Common myeloid progenitor, CD34-positive (primary cell): ENCODE measurements around the gene PIK3C2A.
A peak's percentile ranks its signal among the peaks of the same experiment; 100 is the strongest.

Source experiments
- CTCF ChIA-PET: fragments of 350-600 bp; sonication (Branson Sonifier 250); formaldehyde crosslinking; loops from one replicate; lab custom pipeline; 2021; ENCODE audit warnings: antibody characterized with exemption; lab: Charles Lee
- POLR2A ChIA-PET: fragments of 350-600 bp; sonication (Branson Sonifier 250); formaldehyde crosslinking; loops from one replicate; lab custom pipeline; 2021; ENCODE audit warnings: antibody characterized with exemption; lab: Charles Lee
- DNase-seq, 3 donors: peaks; one replicate each; pipeline versions ENCODE4 v3.0.0 to v3.0.0-alpha.2; 2013
- H3K27ac ChIP-seq, 2 experiments: 1 replicate in 1 of 2; 2 replicates in 1 of 2; pipeline ENCODE4 v1.7.0; 2013; ENCODE audit warnings: inconsistent platforms in 2 of 2, low read length in 2 of 2, mild to moderate bottlenecking in 2 of 2, low read depth in 1 of 2, moderate library complexity in 1 of 2; ENCODE audit not compliant: severe bottlenecking in 2 of 2, insufficient read depth in 1 of 2, poor library complexity in 1 of 2
- H3K27me3 ChIP-seq, 5 experiments: replicated peaks in 2 of 5; 1 replicate in 3 of 5; 2 replicates in 2 of 5; pipeline versions ENCODE4 v1.6.1 to v1.7.0; 2013; ENCODE audit warnings: low read length in 4 of 5, mild to moderate bottlenecking in 2 of 5, moderate library complexity in 2 of 5, inconsistent platforms in 1 of 5; ENCODE audit not compliant: insufficient read depth in 5 of 5, control insufficient read depth in 4 of 5
- H3K36me3 ChIP-seq, 4 experiments: 1 replicate in 2 of 4; 2 replicates in 2 of 4; pipeline versions ENCODE4 v1.6.1 to v1.7.0; 2013; ENCODE audit warnings: low read length in 3 of 4, control low read depth in 1 of 4, mild to moderate bottlenecking in 1 of 4; ENCODE audit not compliant: control insufficient read depth in 4 of 4, insufficient read depth in 4 of 4
- H3K4me1 ChIP-seq, 4 experiments: 1 replicate in 3 of 4; 2 replicates in 1 of 4; pipeline versions ENCODE4 v1.6.1 to v1.7.1; 2013; ENCODE audit warnings: low read length in 3 of 4, mild to moderate bottlenecking in 3 of 4, control low read depth in 1 of 4, inconsistent platforms in 1 of 4, moderate library complexity in 1 of 4; ENCODE audit not compliant: control insufficient read depth in 4 of 4, insufficient read depth in 4 of 4; ENCODE audit errors: control extremely low read depth in 1 of 4
- H3K4me3 ChIP-seq, 7 experiments: 1 replicate in 4 of 7; 2 replicates in 3 of 7; pipeline versions ENCODE4 v1.5.1 to v1.7.0; 2013; ENCODE audit warnings: mild to moderate bottlenecking in 7 of 7, low read length in 6 of 7, moderate library complexity in 6 of 7, inconsistent platforms in 2 of 7, low read depth in 2 of 7, control low read depth in 1 of 7; ENCODE audit not compliant: insufficient read depth in 4 of 7, control insufficient read depth in 1 of 7; ENCODE audit errors: extremely low read depth in 1 of 7
- H3K9me3 ChIP-seq, 5 experiments: 1 replicate in 4 of 5; 2 replicates in 1 of 5; pipeline versions ENCODE4 v1.6.1 to v1.7.1; 2013; ENCODE audit warnings: low read length in 4 of 5, mild to moderate bottlenecking in 2 of 5, inconsistent platforms in 1 of 5, low read depth in 1 of 5, moderate library complexity in 1 of 5; ENCODE audit not compliant: control insufficient read depth in 4 of 5, insufficient read depth in 2 of 5; ENCODE audit errors: control extremely low read depth in 1 of 5
- WGBS: methylation state at CpG from one replicate; pipeline ENCODE4 v1.1.5; 2013; ENCODE audit not compliant: insufficient coverage; 5-methylcytosine and 5-hydroxymethylcytosine counted together

PIK3C2A gene

GRCh38 chr11:17197431-17197898, 10.3 kb downstream of the PIK3C2A start:
- POLR2A ChIA-PET, result interaction anchor here (0.6 kb wide), 1 partner anchor 9 kb away, joined by 3 read pairs; no protein-coding TSS in a partner anchor
- DNase-seq, result no peak
- peaks cover 7 to 20% (median 13%) of the 10 kb centered on the region in 4 experiments for H3K36me3 ChIP-seq
- no peaks in the 10 kb centered on the region for H3K27me3 ChIP-seq
- no peak overlapping the region for H3K27ac ChIP-seq
- CTCF ChIA-PET, result interaction anchor here (1.2 to 2.0 kb wide), 2 partner anchors 11 to 78 kb away, joined by 4 to 6 read pairs; no protein-coding TSS in a partner anchor
- no peaks in the 10 kb centered on the region for H3K4me1 ChIP-seq
- H3K9me3 ChIP-seq, result peaks cover 0 to 11% (median 0%) of the 10 kb centered on the region in 5 experiments
- H3K4me3 ChIP-seq, result no peak overlapping the region

- ChIA-PET CTCF (interaction anchor here (1.8 kb wide), 1 partner anchor 19 kb away, joined by 3 read pairs; the partner anchor contains the start of gene PIK3C2A), POLR2A (interaction anchor here (0.6 to 1.3 kb wide), 2 partner anchors 18 to 22 kb away, joined by 3 to 7 read pairs; no protein-coding TSS in a partner anchor)
- H3K9me3 ChIP-seq, result peaks cover 0 to 8% (median 0%) of the 10 kb centered on the region in 5 experiments
- no peak overlapping the region for H3K4me3 ChIP-seq
- H3K4me1 ChIP-seq, result no peaks in the 10 kb centered on the region
- no peaks in the 10 kb centered on the region for H3K27me3 ChIP-seq
- peaks cover 9 to 27% (median 18%) of the 10 kb centered on the region in 4 experiments for H3K36me3 ChIP-seq
- H3K27ac ChIP-seq, result no peak overlapping the region
- DNase-seq, result no peak
- 92% methylated on average over 1 of the region's 2 CpGs for WGBS
These were observed 19.1 kb downstream of the PIK3C2A start for GRCh38 chr11:17188675-17189074.

GRCh38 chr11:17186932-17187692, 20.7 kb downstream of the PIK3C2A start:
- H3K9me3 ChIP-seq, result no peaks in the 10 kb centered on the region
- DNase-seq, result peak; percentile 49 to 79 (median 58)
- 100% methylated on average over 3 of the region's 3 CpGs for WGBS
- POLR2A ChIA-PET, result no interaction called here
- no peaks in the 10 kb centered on the region for H3K27me3 ChIP-seq
- no peaks in the 10 kb centered on the region for H3K4me1 ChIP-seq
- H3K36me3 ChIP-seq, result peaks cover 7 to 14% (median 11%) of the 10 kb centered on the region in 4 experiments
- H3K4me3 ChIP-seq, result no peak overlapping the region
- CTCF ChIA-PET, result interaction anchor here (1.0 to 2.2 kb wide), 3 partner anchors 8 to 22 kb away, joined by 3 to 6 read pairs (median 4); no protein-coding TSS in a partner anchor
- H3K27ac ChIP-seq, result no peak overlapping the region

- Histone ChIP-seq H3K27ac (no peak overlapping the region), H3K4me3 (no peak overlapping the region), H3K36me3 (peaks cover 3 to 11% (median 6%) of the 10 kb centered on the region in 4 experiments), H3K4me1 (no peaks in the 10 kb centered on the region), H3K27me3 (no peaks in the 10 kb centered on the region), H3K9me3 (no peaks in the 10 kb centered on the region)
- POLR2A ChIA-PET, result no interaction called here
- DNase-seq, result no peak
- 95% methylated on average over 2 of the region's 2 CpGs for WGBS
- CTCF ChIA-PET, result interaction anchor here (2.2 kb wide), 1 partner anchor 10 kb away, joined by 6 read pairs; no protein-coding TSS in a partner anchor
These were observed 21.8 kb downstream of the PIK3C2A start for GRCh38 chr11:17185938-17186337.

GRCh38 chr11:17184882-17185587, 22.8 kb downstream of the PIK3C2A start:
- WGBS, result no CpG with 5 or more reads among the region's 2 CpGs
- no peak overlapping the region for H3K27ac ChIP-seq
- H3K27me3 ChIP-seq, result no peaks in the 10 kb centered on the region
- ChIA-PET POLR2A (no interaction called here), CTCF (interaction anchor here (2.2 kb wide), 1 partner anchor 11 kb away, joined by 6 read pairs; no protein-coding TSS in a partner anchor)
- no peak for DNase-seq
- peaks cover 2 to 12% (median 3%) of the 10 kb centered on the region in 4 experiments for H3K36me3 ChIP-seq
- H3K4me3 ChIP-seq, result no peak overlapping the region
- H3K9me3 ChIP-seq, result no peaks in the 10 kb centered on the region
- no peaks in the 10 kb centered on the region for H3K4me1 ChIP-seq

- DNase-seq, result no peak
- no peak overlapping the region for H3K27ac ChIP-seq
- H3K4me3 ChIP-seq, result no peak overlapping the region
- H3K9me3 ChIP-seq, result no peaks in the 10 kb centered on the region
- H3K36me3 ChIP-seq, result peaks cover 2 to 12% (median 2%) of the 10 kb centered on the region in 4 experiments
- H3K27me3 ChIP-seq, result no peaks in the 10 kb centered on the region
- WGBS, result 100% methylated on average over 1 of the region's 1 CpG
- no peaks in the 10 kb centered on the region for H3K4me1 ChIP-seq
- ChIA-PET CTCF (no interaction called here), POLR2A (interaction anchor here (0.6 kb wide), 1 partner anchor 100 kb away, joined by 4 read pairs; no protein-coding TSS in a partner anchor)
These were observed 23.9 kb downstream of the PIK3C2A start for GRCh38 chr11:17183836-17184235.
